B cell (primary cell): ENCODE measurements around the gene PIK3AP1.

Source experiments
- CTCF ChIP-seq: fragments of 200-600 bp; IDR thresholded peaks from one replicate; pipeline ENCODE4 v1.8.0; 2022; ENCODE audit warnings: antibody characterized with exemption, mild to moderate bottlenecking
- EZH2 ChIP-seq: IDR thresholded peaks from 2 replicates; pipeline ENCODE4 v1.6.1; 2012; ENCODE audit warnings: borderline replicate concordance, low read depth, mild to moderate bottlenecking, moderate library complexity, low read length; ENCODE audit not compliant: insufficient read depth, poor library complexity, severe bottlenecking

- no peak for TF ChIP-seq CTCF
- no peak for TF ChIP-seq EZH2
Observed at GRCh38 chr10:96645191-96645721, 75.1 kb downstream of the PIK3AP1 start.
